Stimulated activated naive B cell treated with anti-CD40 and anti-IgM and Interleukin-4, amounts not matched to agents 10 μg/mL and 1 μg/mL and 100 μg/mL, for 72 hours (primary cell): ENCODE data around the gene PNPLA7.
A peak's percentile ranks its signal among the peaks of the same experiment; 100 is the strongest.

ENCODE experiments used
- ATAC-seq, 2 donors: fragments of 150-1000 bp; cut with Tn5 transposase; replicated peaks; 2 replicates each; pipeline ENCODE4 v1.10.0; 2021; ENCODE audit warnings: moderate library complexity in 1 of 2
- DNase-seq: peaks from one replicate; pipeline ENCODE4 v3.0.0; 2021
- H3K27ac Mint-ChIP-seq: one replicate; pipeline ENCODE4 v1.8.0; 2022; ENCODE audit warnings: mild to moderate bottlenecking, mixed read lengths
- H3K27me3 Mint-ChIP-seq, 2 donors: one replicate each; pipeline ENCODE4 v1.8.0; 2022; ENCODE audit warnings: mixed read lengths in 2 of 2
- H3K36me3 Mint-ChIP-seq, 2 donors: one replicate each; pipeline ENCODE4 v1.8.0; 2022; ENCODE audit warnings: mixed read lengths in 2 of 2, mild to moderate bottlenecking in 1 of 2
- H3K4me1 Mint-ChIP-seq, 2 donors: one replicate each; pipeline ENCODE4 v1.8.0; 2022; ENCODE audit warnings: mixed read lengths in 2 of 2, mild to moderate bottlenecking in 1 of 2
- H3K4me3 Mint-ChIP-seq, 2 donors: one replicate each; pipeline ENCODE4 v1.8.0; 2022; ENCODE audit warnings: mild to moderate bottlenecking in 2 of 2, mixed read lengths in 2 of 2, moderate library complexity in 1 of 2
- H3K9me3 Mint-ChIP-seq, 2 donors: one replicate each; pipeline ENCODE4 v1.8.0; 2022; ENCODE audit warnings: mixed read lengths in 2 of 2, mild to moderate bottlenecking in 1 of 2

PNPLA7 gene

GRCh38 chr9:137432687-137433348 lies 117.4 kb downstream of the PNPLA7 start:
- Mint-ChIP-seq H3K27me3 (peaks cover 4 to 15% of the 10 kb centered on the region in 2 donors), H3K9me3 (no peaks in the 10 kb centered on the region), H3K4me3 (no peak overlapping the region), H3K27ac (no peak overlapping the region), H3K4me1 (peaks cover 2 to 25% of the 10 kb centered on the region in 2 donors), H3K36me3 (no peaks in the 10 kb centered on the region)
- ATAC-seq, result no peak
- DNase-seq, result no peak

DNA sequence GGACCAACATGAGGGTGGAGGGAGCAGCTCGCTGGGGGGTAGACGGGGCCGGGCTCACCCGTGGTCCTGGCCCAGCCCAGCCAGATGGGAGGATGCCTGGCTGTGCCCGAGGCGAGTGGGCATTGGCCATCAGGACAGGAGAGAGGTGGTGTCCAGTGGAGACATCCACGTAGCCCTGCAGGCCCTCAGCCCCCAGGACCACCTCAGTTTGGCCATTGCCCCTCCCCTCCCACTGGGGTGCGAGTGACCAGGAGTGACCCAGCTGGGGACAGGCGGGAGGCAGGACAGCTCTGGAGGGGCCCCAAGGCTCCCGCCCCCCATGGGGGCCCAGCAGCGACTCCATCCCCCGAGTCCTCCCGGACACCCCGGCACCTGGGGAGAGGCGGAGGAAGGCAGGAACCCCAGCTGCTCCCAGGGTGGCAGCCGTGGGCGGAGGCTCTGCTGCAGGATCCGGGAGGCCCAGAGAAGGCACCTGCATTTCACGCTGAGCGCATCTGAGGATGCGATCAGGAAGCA lies 118.7 kb downstream of the PNPLA7 start:
- H3K27ac Mint-ChIP-seq, result no peak overlapping the region
- no peak for DNase-seq
- no peaks in the 10 kb centered on the region for H3K36me3 Mint-ChIP-seq
- peaks cover 4 to 15% of the 10 kb centered on the region in 2 donors for H3K27me3 Mint-ChIP-seq
- ATAC-seq, result no peak
- peaks cover 2 to 26% of the 10 kb centered on the region in 2 donors for H3K4me1 Mint-ChIP-seq
- no peak overlapping the region for H3K4me3 Mint-ChIP-seq
- no peaks in the 10 kb centered on the region for H3K9me3 Mint-ChIP-seq

GRCh38 chr9:137430723-137431415 lies 119.3 kb downstream of the PNPLA7 start:
- peaks cover 4 to 15% of the 10 kb centered on the region in 2 donors for H3K27me3 Mint-ChIP-seq

DNA sequence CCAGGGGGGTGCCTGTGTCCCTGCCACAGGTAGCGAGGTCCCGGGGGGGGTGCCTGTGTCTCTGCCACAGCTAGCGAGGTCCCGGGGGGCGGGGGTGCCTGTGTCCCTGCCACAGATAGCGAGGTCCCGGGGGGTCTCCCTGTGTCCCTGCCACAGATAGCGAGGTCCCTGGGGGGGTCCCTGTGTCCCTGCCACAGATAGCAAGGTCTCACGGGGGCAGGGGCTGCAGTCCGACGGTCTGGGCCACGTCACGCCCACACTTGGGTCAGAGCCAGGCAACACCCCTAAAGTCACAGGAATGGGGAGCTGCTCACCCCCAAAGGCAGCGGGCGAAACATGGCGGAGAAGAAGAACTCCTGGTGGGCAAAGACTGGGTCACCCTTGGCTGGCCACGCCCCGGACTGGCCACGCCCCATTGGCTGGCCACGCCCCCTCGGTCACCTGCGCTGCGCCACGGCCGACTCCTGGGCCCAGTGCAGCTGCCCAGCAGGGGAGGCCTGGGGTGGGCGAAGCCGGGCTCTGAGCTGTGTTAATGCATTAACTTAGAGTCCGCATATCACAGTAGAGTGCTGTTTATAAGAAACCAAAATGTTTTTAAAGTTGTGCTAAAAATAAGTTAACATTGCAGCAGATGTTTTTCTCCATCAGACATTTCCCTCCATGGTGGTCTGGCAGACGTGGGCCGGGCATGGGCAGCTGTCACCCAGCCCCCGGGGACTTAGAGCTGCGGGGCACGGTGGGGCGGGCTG lies 120.1 kb downstream of the PNPLA7 start:
- H3K27ac Mint-ChIP-seq, result no peak overlapping the region
- DNase-seq, result no peak
- H3K9me3 Mint-ChIP-seq, result no peaks in the 10 kb centered on the region
- peak; percentile 70 for ATAC-seq
- no peak overlapping the region for H3K4me3 Mint-ChIP-seq
- peaks cover 4 to 15% of the 10 kb centered on the region in 2 donors for H3K27me3 Mint-ChIP-seq
- H3K4me1 Mint-ChIP-seq, result peaks cover 2 to 26% of the 10 kb centered on the region in 2 donors
- H3K36me3 Mint-ChIP-seq, result no peaks in the 10 kb centered on the region

More at GRCh38 chr9:137430723-137431415, 119.3 kb downstream of the PNPLA7 start:
- DNase-seq, result no peak
- H3K4me3 Mint-ChIP-seq, result no peak overlapping the region
- H3K4me1 Mint-ChIP-seq, result peaks cover 2 to 26% of the 10 kb centered on the region in 2 donors
- no peak overlapping the region for H3K27ac Mint-ChIP-seq
- H3K9me3 Mint-ChIP-seq, result no peaks in the 10 kb centered on the region
- ATAC-seq, result peak in 1 of 2 donors; percentile 18
- H3K36me3 Mint-ChIP-seq, result no peaks in the 10 kb centered on the region

DNA sequence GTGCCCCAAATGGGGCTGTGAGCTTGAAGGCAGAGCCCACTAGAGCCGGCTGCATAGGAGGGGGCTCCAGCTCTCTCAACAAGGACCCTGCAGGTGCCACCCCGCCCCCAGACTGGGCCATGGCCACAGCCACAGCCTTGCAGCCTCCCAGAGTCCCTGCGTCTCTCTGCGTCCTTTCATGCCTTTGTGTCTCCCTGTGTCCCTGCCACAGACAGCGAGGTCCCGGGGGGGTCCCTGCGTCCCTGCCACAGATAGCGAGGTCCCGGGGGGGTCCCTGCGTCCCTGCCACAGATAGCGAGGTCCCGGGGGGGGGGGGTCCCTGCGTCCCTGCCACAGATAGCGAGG lies 120.7 kb downstream of the PNPLA7 start:
- no peaks in the 10 kb centered on the region for H3K36me3 Mint-ChIP-seq
- H3K27ac Mint-ChIP-seq, result no peak overlapping the region

DNA sequence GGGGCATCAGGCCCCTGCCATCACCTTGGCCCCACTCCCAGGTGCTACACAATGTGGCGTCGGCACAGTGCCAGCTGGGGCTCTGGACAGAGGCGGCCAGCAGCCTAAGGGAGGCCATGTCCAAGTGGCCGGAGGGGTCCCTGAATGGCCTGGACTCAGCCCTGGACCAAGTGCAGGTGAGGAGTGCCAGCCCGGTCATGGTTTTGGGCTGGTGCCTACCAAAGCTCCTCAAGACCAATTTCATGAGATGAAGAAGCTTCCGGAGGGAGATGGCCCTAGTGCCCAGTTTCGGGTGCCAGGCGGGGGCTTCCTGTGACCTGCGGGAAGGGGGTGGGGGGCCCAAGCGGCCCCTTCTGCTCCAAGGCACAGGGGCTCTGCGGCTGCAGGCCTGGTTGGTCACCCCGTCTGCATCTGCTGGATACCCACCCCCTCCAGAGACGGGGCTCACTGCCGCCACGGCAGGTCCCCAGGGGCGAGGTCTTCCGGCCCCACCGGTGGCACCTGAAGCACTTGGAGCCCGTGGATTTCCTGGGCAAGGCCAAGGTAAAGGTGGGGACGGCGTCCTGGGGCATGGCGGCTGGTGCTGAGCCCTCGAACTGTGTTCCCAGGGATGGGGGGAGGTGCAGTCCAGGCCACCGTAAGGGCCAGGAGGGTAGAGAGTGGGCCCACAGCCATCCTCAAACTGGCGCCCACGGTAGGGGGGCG lies 121.2 kb downstream of the PNPLA7 start:
- H3K4me1 Mint-ChIP-seq, result peaks cover 2 to 26% of the 10 kb centered on the region in 2 donors
- H3K4me3 Mint-ChIP-seq, result no peak overlapping the region
- no peaks in the 10 kb centered on the region for H3K36me3 Mint-ChIP-seq
- no peak overlapping the region for H3K27ac Mint-ChIP-seq
- ATAC-seq (no peak), DNase-seq (no peak)
- H3K27me3 Mint-ChIP-seq, result peaks cover 4 to 15% of the 10 kb centered on the region in 2 donors
- no peaks in the 10 kb centered on the region for H3K9me3 Mint-ChIP-seq

More for the DNA sequence above, 120.7 kb downstream of the PNPLA7 start:
- H3K4me1 Mint-ChIP-seq, result peaks cover 2 to 26% of the 10 kb centered on the region in 2 donors
- no peaks in the 10 kb centered on the region for H3K9me3 Mint-ChIP-seq
- no peak for ATAC-seq
- H3K4me3 Mint-ChIP-seq, result peak overlapping the region in 1 of 2 donors; percentile 43
- no peak for DNase-seq
- peaks cover 4 to 15% of the 10 kb centered on the region in 2 donors for H3K27me3 Mint-ChIP-seq

DNA sequence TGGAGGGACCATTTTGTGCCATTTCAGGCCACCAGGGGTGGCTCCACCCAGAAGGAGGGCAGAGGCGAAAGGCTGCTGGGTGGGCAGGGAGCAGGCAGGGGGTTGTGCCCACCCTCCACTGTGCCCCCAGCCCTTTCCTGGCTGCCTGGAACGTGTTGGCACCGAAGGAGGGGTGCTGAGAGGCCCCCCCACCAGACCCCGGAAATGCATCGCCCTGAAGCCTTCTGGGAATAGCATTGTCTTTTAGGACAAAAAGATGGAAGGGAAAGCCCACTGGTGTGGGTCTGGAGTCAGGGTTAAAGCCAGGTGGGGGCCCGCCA lies 121.9 kb downstream of the PNPLA7 start:
- H3K9me3 Mint-ChIP-seq, result no peaks in the 10 kb centered on the region
- H3K4me1 Mint-ChIP-seq, result peaks cover 2 to 26% of the 10 kb centered on the region in 2 donors
- no peak for DNase-seq
- no peak overlapping the region for H3K27ac Mint-ChIP-seq
- ATAC-seq, result no peak
- no peaks in the 10 kb centered on the region for H3K36me3 Mint-ChIP-seq
- H3K27me3 Mint-ChIP-seq, result peaks cover 4 to 15% of the 10 kb centered on the region in 2 donors
- H3K4me3 Mint-ChIP-seq, result no peak overlapping the region

- DNase-seq (no peak), ATAC-seq (no peak)
- Mint-ChIP-seq H3K4me1 (peaks cover 2 to 26% of the 10 kb centered on the region in 2 donors), H3K27me3 (peaks cover 4 to 15% of the 10 kb centered on the region in 2 donors), H3K27ac (no peak overlapping the region), H3K4me3 (no peak overlapping the region), H3K9me3 (no peaks in the 10 kb centered on the region), H3K36me3 (no peaks in the 10 kb centered on the region)
These were observed 122.5 kb downstream of the PNPLA7 start for GRCh38 chr9:137427454-137428310.

DNA sequence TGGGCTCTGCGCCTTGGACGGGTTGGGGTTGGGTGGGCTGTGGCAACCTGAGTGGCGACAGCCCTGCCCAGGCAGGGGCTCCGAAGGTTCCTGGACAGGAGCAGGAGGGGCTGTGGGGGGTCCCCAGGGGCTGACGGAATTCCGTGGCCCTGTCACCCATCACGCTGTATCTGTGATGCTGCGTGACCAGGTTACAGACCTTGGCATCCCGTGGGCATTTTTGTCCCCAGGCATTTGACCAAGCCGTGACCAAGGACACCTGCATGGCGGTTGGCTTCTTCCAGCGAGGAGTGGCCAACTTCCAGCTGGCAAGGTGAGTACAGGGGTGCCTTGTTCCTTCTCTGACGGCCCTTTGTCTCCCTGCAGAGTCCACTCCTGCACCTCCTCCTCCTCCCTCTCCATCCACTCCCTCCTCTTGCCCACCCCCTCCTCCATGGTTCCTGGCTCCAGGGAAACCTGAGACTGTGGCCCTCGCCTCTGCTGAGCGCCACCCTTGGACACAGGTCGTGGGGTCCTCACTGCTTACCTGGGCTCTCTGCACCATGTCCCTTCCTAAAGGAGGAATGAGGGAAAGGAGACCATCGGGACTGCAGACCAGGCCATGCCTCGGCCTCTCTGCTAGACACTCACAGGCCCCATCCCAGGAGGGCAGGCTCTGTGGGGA lies 124.1 kb downstream of the PNPLA7 start:
- no peak overlapping the region for H3K4me3 Mint-ChIP-seq
- H3K27ac Mint-ChIP-seq, result no peak overlapping the region
- H3K4me1 Mint-ChIP-seq, result peaks cover 6 to 32% of the 10 kb centered on the region in 2 donors
- H3K27me3 Mint-ChIP-seq, result peaks cover 2 to 12% of the 10 kb centered on the region in 2 donors
- ATAC-seq, result no peak
- DNase-seq, result no peak
- H3K36me3 Mint-ChIP-seq, result no peaks in the 10 kb centered on the region
- no peaks in the 10 kb centered on the region for H3K9me3 Mint-ChIP-seq

- Mint-ChIP-seq H3K4me3 (peak overlapping the region; percentile 52 to 88), H3K4me1 (peaks cover 5 to 12% of the 10 kb centered on the region in 2 donors), H3K9me3 (no peaks in the 10 kb centered on the region), H3K27ac (no peak overlapping the region), H3K27me3 (no peaks in the 10 kb centered on the region), H3K36me3 (no peaks in the 10 kb centered on the region)
- ATAC-seq, result peak; percentile 59 to 64
- no peak for DNase-seq
These were observed 126.5 kb downstream of the PNPLA7 start for GRCh38 chr9:137423514-137424291.

GRCh38 chr9:137422604-137423513 lies 127.3 kb downstream of the PNPLA7 start, which contains the start of the genes EXD3 and NOXA1:
EXD3 (minus strand) TSS chr9:137423162; CDS start chr9:137395357, 27,805 bp downstream.
NOXA1 (plus strand) TSS chr9:137423393; CDS start chr9:137423530, 137 bp downstream.
- H3K27me3 Mint-ChIP-seq, result no peaks in the 10 kb centered on the region
- H3K36me3 Mint-ChIP-seq, result no peaks in the 10 kb centered on the region
- peaks cover 5 to 7% of the 10 kb centered on the region in 2 donors for H3K4me1 Mint-ChIP-seq
- H3K27ac Mint-ChIP-seq, result peak within 1 kb of the TSS; percentile 77
- peak; percentile 91 for DNase-seq
- H3K9me3 Mint-ChIP-seq, result no peaks in the 10 kb centered on the region
- peak within 1 kb of the TSS; percentile 84 to 88 for H3K4me3 Mint-ChIP-seq
- ATAC-seq, result peak; percentile 87 to 95
